AG04450 (cell line): Measurements from ENCODE around the gene RNF123. TPM values are rescaled to one million over a fixed set of nuclear protein-coding genes. Genes with fewer than 3 reads are reported as not detected.

ENCODE experiments used
- CTCF ChIA-PET: fragments of 300-600, 350-600 bp; formaldehyde crosslinking; extraction: SDS; loops from one replicate; lab custom pipeline; 2022; ENCODE audit warnings: antibody characterized with exemption, inconsistent platforms; lab: Charles Lee
- POLR2A ChIA-PET: fragments of 350-600 bp; formaldehyde crosslinking; extraction: SDS; loops from one replicate; lab custom pipeline; 2021; ENCODE audit warnings: antibody characterized with exemption, inconsistent platforms; lab: Yijun Ruan, JAX
- DNase-seq: peaks from one replicate; pipeline ENCODE4 v3.0.0-alpha.2; 2011; ENCODE audit warnings: low read depth, low spot score
- H3K27ac ChIP-seq: one replicate; pipeline ENCODE4 v1.5.1; 2012; ENCODE audit warnings: low read depth, low read length, control low read depth
- H3K27me3 ChIP-seq: one replicate; pipeline ENCODE4 v1.6.0; 2012; ENCODE audit warnings: low read length; ENCODE audit not compliant: control insufficient read depth, insufficient read depth
- H3K4me3 ChIP-seq: 2 replicates; pipeline ENCODE4 v1.5.1; 2011; ENCODE audit warnings: mild to moderate bottlenecking, low read depth, low read length, control low read depth
- H3K9me3 ChIP-seq: 2 replicates; pipeline ENCODE4 v1.5.1; 2012; ENCODE audit warnings: low read length; ENCODE audit not compliant: control insufficient read depth, insufficient read depth
- polyA plus RNA-seq: library from polyadenylated mRNA; depleted of rRNA; stranded (reverse); fragments of >200 nt; gene quantifications from 2 replicates; pipeline ENCODE4 v1.2.3, GENCODE V29; 2011
- TF ChIP-seq, protein P1 (sequence below): IDR thresholded peaks from 2 replicates; pipeline ENCODE4 v1.5.1; 2011; ENCODE audit warnings: low read depth, low read length, control low read depth, inconsistent platforms

RNF123 gene
- polyA plus RNA-seq, 1 experiment = 22.9 TPM

DNA sequence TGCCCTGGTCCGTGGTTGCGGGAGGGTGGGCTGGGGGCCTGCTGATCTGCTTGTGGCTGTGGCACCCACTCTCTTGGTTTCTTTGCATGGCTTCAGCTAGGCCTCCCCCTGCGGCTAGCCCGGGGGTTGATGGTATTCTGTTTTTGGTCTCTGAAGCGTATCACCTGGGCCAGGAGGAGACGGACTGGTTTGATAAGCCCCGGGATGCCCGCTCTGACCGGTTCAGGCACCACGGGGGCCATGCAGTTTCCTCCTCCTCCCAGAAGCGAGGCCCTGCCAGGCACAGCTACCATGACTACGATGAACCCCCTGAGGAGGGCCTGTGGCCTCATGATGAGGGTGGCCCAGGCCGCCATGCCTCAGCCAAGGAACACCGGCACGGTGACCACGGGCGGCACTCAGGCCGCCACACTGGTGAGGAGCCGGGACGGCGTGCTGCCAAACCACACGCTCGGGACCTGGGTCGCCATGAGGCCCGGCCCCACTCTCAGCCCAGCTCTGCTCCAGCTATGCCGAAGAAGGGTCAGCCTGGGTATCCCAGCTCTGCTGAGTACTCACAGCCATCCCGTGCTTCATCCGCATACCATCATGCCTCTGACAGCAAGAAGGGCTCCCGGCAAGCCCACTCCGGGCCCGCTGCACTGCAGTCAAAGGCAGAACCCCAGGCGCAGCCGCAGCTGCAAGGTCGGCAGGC is 26.5 kb upstream of the RNF123 start:
- no peak for DNase-seq
- ChIA-PET POLR2A (no interaction called here), CTCF (interaction anchor here (0.7 kb wide), 1 partner anchor 123 kb away, joined by 3 read pairs; no protein-coding TSS in a partner anchor)
- H3K27me3 ChIP-seq = peaks cover 20% of the 10 kb centered on the region
- no peak overlapping the region for H3K27ac ChIP-seq
- no peaks in the 10 kb centered on the region; the same call in 1 of the 2 replicates for H3K9me3 ChIP-seq
- no peak overlapping the region for H3K4me3 ChIP-seq
- TF ChIP-seq, protein P1, sequence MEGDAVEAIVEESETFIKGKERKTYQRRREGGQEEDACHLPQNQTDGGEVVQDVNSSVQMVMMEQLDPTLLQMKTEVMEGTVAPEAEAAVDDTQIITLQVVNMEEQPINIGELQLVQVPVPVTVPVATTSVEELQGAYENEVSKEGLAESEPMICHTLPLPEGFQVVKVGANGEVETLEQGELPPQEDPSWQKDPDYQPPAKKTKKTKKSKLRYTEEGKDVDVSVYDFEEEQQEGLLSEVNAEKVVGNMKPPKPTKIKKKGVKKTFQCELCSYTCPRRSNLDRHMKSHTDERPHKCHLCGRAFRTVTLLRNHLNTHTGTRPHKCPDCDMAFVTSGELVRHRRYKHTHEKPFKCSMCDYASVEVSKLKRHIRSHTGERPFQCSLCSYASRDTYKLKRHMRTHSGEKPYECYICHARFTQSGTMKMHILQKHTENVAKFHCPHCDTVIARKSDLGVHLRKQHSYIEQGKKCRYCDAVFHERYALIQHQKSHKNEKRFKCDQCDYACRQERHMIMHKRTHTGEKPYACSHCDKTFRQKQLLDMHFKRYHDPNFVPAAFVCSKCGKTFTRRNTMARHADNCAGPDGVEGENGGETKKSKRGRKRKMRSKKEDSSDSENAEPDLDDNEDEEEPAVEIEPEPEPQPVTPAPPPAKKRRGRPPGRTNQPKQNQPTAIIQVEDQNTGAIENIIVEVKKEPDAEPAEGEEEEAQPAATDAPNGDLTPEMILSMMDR = no peak

DNA sequence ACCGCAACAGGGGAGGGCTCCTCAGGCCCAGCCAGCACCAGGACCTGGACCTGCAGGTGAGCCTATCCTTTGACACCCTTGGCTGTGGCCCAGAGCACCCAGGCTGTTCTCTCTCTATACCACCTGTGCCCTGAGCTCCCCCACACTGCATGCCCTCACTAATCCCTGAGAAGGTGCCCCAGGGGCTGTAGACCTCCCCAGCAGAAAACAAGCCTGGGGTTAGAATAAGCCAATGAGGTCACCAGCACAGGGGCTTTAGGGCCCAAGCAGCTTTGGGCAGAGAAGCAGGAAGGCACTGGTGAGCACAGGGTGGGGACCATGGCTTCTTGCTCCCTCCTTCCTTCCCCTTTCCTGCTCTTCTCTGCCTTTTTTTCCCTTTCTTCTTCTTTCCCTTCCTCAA is 25.5 kb upstream of the RNF123 start:
- POLR2A ChIA-PET = no interaction called here
- Histone ChIP-seq H3K4me3 (no peak overlapping the region), H3K9me3 (no peaks in the 10 kb centered on the region; the same call in 1 of the 2 replicates), H3K27ac (no peak overlapping the region), H3K27me3 (peaks cover 17% of the 10 kb centered on the region)
- TF ChIP-seq, protein P1 = no peak
- DNase-seq = no peak
- CTCF ChIA-PET = interaction anchor here (4.5 kb wide), 1 partner anchor 124 kb away, joined by 28 read pairs; no protein-coding TSS in a partner anchor

DNA sequence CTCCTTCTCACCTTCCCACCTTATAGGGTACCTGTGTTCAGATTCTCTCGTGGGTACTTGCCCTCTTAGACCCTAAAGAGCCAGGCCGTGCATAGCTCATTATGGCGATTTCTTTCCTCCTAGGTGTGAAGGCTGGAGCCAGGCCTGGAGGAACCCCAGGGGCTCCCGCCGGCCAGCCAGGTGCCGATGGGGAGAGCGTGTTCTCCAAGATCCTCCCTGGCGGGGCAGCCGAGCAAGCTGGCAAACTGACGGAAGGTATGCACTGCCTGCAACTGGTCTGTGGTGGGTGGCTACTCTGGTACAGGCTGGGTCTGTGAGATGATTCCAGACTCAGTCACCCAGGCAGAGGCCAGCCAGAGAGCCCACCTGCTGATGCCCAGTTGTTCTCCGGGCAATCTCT is 25.1 kb upstream of the RNF123 start:
- no peaks in the 10 kb centered on the region; the same call in 1 of the 2 replicates for H3K9me3 ChIP-seq
- POLR2A ChIA-PET = interaction anchor here (0.7 kb wide), 1 partner anchor 1219 kb away, joined by 5 read pairs; no protein-coding TSS in a partner anchor
- no peak for DNase-seq
- H3K4me3 ChIP-seq = no peak overlapping the region
- H3K27ac ChIP-seq = no peak overlapping the region
- H3K27me3 ChIP-seq = peaks cover 17% of the 10 kb centered on the region
- CTCF ChIA-PET = interaction anchor here (4.5 kb wide), 1 partner anchor 125 kb away, joined by 28 read pairs; no protein-coding TSS in a partner anchor
- TF ChIP-seq, protein P1 = no peak

DNA sequence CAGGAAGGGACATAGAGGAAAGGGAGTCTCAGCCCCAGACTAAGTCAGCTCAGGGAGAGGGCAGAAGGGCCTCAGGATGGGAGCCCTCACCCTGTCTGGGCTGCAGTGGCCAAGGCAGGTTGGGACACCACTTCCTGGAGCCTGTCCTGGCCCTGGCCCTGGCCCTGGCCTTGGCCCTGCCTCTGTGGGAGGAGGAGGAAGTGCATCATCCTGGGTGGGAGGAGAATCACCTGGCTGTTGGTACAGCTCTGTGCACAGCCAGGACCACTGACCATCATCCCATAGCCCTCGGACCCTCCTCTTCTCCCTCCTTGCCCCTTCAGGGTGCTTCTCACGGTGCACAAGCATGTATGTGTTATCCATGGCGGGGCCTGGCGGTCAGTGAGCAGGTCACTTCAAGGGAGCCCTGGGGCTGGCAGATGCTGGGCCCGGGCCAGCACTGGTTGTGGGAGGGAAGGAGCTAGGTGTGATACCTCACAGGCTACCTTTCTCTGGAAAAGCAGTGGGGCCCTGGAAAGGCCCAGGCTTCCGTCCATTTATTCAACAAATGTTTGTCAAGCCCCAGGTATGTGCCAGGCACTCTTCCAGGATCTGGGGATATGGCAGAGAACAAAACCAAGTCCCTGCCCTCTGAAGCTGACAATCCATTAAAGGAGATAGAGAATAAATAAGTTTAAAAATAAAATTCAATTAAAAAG is 23.4 kb upstream of the RNF123 start:
- Histone ChIP-seq H3K9me3 (no peaks in the 10 kb centered on the region; the same call in 1 of the 2 replicates), H3K27me3 (peaks cover 17% of the 10 kb centered on the region), H3K4me3 (no peak overlapping the region), H3K27ac (no peak overlapping the region)
- ChIA-PET POLR2A (no interaction called here), CTCF (interaction anchor here (4.5 kb wide), 1 partner anchor 126 kb away, joined by 28 read pairs; no protein-coding TSS in a partner anchor)
- TF ChIP-seq, protein P1 = no peak
- DNase-seq = no peak
